ENCODE data around the gene SORCS2.

Gene SORCS2

GRCh38 chr4:7398788-7399439 is 206.6 kb downstream of the SORCS2 start:
- DNase-seq: no peak

DNA sequence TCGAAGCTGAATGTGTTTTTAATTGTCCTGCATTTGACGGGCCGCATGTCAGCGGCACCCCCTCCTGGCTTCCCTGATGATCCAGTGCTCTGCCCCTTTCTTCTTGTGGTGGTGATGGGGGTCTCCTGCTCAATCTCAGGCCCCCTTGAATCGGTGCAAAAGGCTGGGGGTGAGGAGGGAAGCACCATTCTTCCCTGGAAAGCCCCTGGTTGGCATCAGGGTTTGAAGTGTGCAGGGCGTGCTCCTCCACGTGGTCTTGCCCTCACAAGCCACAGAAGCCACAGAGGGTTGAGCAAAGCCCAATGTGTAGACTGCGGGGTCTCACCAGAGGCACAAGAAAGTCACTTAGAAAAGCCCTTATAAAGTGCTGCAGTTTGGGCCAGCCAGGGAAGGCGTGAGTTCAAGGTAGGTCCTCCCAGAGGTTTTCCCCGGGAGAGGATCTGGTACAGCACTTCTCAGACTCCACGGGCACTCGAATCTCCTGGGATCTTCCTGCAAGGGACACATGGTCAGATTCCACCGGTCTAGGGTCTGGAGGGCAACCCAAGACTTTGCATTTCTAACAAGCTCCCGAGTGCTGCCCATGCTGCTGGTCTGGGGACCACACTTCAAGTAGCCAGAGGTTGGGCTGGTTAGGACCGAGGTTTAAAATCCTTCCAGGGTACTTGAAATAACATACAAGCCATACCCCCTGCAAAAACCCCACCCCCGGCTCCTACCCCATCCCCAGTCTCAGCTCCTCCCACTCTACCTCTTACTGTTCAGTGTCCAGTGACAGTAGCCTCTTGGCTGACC is 207.3 kb downstream of the SORCS2 start:
- no peak for DNase-seq

GRCh38 chr4:7400671-7401298 is 208.4 kb downstream of the SORCS2 start:
- DNase-seq: no peak

DNA sequence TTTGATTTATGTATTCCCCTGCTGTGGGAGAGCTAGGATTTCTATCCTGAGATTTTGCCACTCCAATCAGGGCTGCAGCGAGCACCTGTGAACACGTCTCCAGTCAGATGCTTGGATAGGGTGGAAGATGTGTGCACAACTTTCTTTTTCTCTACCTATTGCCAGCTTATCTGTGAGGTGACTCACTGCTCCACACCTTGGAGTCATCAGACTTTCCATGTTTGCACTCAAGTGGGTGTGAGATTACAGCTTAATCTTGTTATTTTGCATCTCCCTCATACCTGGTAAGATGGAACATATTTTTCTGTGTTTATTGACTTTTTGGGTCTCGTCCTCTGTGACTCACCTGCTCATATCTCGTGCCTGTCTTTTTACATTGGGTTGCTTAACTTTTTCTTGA is 210.2 kb downstream of the SORCS2 start:
- DNase-seq: no peak

DNA sequence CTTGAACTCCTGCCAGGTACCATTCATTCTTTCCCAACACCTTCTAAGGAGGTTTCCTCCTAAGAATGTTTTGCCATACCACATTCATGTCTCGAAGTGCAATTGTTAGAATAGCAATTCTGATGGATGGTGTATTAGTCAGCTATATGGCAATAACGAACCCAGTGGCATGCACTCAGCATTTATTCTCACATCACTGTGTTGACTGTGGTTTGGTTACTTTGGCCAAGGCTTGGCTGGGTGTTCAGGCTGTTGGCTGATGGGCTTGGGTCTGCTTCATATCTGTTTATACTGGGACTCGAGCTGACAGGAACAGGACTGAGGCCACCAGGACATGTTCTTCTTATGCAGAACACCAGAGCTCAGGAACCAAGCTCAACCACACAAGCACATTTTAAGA is 210.7 kb downstream of the SORCS2 start:
- no peak for DNase-seq

GRCh38 chr4:7408166-7408565 is 215.8 kb downstream of the SORCS2 start:
- no peak for DNase-seq

DNA sequence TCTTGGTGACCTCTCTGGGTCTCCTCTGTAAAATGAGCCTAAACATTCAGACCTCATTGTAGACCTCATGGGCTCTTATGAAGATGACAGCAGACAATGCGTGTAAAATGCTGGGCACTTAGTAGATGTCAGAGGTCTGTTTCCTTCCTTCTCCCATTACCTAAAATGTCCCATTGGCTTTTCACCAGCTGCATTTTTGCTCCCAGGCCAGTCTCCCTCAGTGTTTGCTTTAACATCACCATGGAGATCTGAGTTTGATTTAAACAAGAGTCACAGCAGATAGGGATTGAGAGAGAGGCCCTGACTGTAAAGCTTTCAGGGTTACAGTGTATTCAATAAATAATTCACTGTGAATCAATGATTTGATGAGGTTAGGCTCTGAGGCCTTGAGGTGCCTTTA is 218.1 kb downstream of the SORCS2 start:
- no peak for DNase-seq

DNA sequence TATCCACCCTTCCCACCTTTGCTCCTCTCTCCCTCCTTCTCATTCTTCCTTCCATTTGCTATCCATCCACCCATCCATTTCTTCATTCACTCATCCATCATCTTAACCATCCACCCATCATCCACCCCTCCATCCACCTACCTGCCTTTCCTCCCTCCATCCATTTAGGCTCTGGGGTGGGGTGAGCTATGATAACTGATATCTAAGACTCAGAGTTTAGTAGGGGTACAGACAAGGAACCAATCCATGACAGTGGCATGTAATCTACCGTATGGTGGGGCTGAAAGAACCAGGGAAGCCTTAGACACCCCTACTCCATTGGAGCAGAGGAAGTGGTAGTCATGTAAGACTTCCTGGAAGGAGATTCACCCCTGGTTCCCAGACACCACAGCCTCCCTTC is 219.2 kb downstream of the SORCS2 start:
- DNase-seq: no peak

DNA sequence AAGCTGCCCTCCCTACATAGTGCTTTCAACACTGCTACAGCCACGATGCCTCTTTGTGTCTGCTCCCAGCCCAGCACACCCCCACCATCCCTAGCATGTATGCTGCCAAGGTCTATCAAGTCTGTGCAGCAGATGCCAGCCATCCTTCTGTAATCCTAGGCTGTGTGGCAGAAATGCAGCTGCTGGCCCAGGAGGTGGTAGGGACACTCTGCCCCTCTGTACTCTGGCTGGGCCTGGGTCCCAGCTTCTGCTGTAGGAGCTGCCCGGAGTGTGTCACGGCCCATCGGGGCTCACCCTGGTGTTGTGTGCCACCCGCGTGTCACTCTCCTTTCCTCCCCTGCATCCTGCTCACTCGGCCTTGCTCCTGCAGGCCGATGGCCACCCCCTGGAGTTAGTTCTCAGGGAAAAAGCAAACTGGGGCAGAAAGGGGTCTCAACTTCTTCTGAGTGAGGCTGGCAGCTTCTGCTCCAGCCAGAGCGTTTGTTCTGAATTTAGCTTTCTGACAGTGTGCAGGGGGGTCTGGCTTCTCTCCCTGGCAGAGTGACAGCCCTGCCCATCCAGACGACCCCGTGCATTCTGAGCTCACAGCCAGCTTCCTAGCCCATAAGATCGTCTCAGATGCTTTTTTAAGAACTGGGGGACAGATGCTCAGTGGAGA is 219.7 kb downstream of the SORCS2 start:
- no peak for DNase-seq

DNA sequence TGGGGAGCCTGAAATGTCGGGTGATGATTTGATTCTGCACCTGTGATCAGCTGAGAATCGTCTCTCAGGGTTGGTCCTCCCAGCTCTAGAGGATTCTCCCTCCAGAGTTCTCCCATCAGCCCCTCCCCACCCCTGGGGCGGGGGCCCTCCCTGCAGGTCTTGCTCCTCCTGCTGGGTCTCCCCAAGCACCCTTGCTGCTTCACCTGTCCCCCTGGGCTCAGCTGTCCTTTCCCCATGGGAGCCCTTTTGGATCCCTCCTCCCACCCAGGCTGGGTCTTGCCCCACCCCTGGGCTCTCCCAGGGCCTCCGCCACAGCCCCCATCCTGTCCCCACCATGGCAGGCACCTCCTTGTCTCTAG is 220.2 kb downstream of the SORCS2 start:
- no peak for DNase-seq

DNA sequence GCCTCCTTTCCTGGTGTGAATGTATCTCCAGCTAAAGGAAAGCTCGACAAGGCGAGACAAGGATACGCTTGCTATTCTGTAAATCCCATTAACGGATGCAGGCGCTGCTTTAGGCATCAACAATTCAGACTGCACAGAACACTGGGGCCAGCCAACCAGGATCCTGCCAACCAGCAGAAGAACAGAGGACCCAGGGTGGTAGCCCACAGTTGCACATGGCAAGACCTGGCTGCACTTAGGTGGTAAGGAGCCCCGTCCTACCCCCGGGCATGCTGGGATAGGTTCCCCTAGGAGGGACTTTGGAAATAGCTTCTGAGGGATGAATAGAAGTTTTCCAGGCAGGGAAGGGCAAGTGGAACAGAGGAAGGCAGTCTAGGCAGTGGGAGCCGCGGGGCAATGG is 221.7 kb downstream of the SORCS2 start:
- DNase-seq: no peak

DNA sequence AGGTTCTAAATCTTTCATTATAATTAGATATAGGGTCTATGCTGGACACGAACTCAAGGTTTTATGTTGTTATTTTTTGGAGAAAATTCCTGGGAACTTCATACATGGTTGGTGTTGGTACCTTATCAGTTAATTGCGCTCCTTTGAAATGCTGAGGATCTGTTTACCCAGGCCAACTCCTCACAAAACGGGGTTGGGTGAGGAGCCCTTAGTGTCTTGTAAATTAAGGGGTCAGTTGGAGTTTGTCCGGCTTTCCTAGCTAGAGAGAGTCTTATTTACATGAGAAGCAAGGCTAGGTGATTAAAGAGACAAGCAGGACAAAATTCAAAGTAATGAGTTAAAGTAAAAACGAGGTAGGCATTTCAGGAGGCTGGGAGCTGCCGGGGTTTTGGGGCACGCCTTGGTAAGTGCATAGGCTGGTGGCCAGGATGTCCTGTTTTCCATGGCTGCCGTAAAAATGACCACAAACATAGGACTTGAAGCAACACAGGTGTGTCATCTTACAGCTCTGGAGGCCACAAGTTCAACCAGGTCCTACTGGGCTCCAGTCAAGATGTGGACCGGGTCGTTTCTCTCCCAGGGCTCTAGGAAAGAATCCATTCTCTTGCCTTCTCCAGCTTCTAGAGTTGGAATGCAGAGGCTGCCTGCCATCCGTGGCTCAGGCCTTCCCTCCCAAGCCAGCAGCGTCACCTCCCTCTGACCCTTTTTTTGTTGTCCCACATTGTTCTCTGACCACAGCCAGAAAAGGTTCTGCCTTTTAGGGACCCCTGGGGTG is 222.6 kb downstream of the SORCS2 start:
- DNase-seq: no peak

DNA sequence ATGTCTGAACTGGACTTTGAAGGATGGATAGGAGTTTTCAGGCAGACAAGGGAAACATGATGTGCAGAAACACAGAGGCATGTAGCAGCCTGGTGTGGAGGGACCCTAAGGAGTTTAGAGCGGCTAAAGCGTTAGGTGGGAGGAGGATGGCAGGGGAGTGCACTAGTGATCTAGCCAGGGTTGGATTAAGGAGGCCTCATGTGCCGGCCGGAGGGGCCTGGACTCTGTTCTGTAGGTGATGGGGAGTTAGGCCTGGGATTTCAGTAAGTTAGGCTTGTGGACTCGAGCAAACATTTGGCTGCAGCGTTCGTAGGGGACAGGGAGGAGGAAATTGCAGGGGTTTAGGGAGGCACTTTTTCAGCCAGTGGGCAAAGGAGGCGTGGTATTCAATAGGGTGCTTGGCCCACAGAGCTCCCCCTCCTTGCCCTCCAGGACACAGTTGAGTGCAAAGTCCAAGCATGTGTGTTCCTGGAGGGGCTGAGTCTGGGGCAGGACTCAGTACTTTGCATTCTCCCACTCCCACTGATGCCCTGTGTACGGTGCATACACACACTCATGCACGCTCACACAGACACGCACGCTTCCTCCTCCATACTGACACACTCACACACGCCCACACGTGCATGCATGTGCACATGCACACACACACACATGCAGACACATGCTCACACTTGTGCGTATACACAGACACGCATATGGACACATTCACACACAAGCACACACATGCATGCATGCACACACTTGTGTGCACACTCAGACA is 223.8 kb downstream of the SORCS2 start:
- no peak for DNase-seq

GRCh38 chr4:7416745-7417432 is 224.6 kb downstream of the SORCS2 start:
- DNase-seq: no peak

DNA sequence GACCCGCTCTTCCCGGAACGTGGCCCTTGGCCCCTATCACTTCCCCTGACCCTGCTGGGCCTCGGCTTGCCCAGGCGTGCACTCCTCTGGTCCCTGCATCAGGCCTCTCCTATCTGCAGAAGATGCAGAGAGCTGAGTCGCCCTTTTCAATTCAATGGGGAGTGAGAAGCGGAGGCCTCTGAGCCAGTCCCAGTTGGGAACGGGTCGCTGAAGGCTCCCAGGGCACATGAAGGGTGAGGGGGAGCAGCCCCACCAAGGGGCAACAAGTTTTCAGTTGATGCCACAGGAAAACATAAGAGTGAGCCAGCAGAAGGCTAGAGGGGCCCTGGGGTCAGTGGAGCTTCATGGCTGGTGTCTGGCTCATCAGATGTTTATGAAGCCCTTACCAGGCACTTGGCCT is 225.3 kb downstream of the SORCS2 start:
- no peak for DNase-seq

- DNase-seq: no peak
Measured at GRCh38 chr4:7418131-7418943, 226.0 kb downstream of the SORCS2 start.

DNA sequence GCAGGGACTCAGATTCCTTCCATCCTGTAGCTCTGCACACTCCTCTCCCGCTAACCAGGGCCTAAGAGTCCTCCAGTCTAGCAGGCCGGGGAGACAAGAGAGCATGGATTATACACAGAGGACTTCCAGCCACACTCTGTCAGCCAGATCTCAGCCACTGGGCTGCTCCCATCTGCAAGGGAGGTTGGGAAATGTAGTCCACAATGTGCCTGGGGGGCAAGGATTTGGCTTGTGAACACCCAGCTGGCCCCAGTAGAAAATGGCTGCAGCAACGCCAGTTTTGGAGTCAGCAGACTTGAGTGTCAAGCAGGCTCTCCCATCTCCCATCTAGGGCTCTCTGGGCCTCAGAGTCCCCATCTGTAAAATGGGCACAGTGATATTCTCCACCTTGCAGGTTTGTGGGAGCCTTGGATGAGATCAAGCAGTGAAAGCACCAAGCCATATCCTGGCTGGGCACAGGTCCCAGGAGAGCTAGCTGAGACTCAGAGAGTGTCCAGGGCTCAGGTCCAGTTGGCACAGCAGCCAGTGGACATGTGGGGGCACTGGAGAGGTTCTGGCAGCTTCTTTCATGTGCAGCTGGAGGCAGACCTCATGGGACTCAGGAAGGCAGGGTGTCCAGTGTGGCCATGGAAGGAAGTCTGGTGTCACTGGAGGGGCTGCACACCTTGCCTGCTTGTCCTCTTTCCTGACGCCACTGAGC is 227.8 kb downstream of the SORCS2 start:
- DNase-seq: no peak

DNA sequence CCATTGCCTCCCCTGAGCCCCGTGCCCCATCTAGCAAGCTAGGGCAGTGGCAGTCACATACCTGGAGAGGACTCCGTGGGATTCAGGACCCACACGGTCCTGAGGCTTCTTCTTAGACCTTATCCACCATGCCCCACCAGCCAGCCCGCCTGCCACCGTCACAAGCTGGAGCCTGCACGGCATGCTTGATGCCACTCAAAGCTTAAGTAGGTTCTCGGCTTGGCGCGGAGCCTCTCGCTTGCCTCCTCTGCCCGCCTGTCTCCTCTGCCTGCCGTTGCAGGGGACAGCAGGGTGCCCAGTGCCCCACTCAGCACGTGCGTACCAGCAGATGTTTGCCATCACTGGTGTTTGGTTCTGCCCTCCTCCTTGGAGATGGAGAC is 228.3 kb downstream of the SORCS2 start:
- DNase-seq: no peak

DNA sequence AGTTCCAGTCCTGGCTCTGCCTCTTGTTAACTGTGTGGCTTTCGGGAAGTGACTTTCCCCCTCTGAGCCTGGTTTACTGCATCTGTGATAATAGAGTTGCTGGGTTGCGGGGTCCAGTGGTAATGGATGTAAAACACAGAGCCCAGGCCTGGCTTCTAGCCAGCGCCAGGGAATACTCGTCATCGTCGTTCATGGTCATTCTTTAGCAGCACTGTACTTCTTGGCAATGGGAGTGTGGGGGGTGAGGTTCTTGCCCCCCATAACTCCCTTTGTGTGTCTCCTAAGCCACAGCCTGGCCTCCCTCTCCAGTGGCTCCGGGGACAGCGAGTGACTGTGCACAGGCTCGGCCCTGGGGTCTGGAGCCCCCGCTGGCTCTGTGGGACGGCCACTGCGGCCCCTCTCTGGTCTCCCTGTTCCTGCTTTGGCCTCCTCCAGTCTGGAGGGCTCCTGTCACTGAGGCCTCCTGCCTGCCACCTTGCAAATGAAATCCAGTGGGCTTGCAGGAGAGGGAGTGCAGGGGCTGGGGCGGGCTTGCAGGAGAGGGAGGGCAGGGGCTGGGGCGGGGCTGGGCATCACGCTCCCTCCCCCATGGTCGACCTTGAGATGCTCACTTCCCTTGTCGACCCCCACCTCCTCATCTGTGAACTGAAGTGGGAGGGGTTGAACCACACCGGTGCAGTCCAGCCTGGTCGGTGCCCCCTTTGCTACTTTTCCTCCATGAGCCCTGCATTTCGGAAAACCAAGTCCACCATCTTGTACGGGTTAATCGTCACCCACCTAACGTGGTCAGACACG is 229.2 kb downstream of the SORCS2 start:
- no peak for DNase-seq
